T-cell (primary cell): ENCODE data around the gene EPC2. TPM values are rescaled to one million over a fixed set of nuclear protein-coding genes. Genes with fewer than 3 reads are reported as not detected.

ENCODE experiments used
- ATAC-seq, 4 experiments: fragments of 200-7000 bp in 3 of 4; fragments of 150-1000 bp in 1 of 4; cut with Tn5 transposase; replicated peaks in 1 of 4; 1 replicate in 3 of 4; 2 replicates in 1 of 4; pipeline ENCODE4 v1.10.0; 2021; ENCODE audit warnings: moderate library complexity in 3 of 4, mild to moderate bottlenecking in 2 of 4, moderate number of reproducible peaks in 1 of 4
- CTCF ChIA-PET, 2 donors: fragments of 300-600 bp; sonication (Branson Sonifier 250); formaldehyde crosslinking; loops; one replicate each; lab custom pipeline; 2022; ENCODE audit warnings: antibody characterized with exemption in 2 of 2; lab: Charles Lee
- POLR2A ChIA-PET, 2 donors: fragments of 300-600 bp; sonication (Branson Sonifier 250); formaldehyde crosslinking; loops; one replicate each; lab custom pipeline; 2022; ENCODE audit warnings: antibody characterized with exemption in 2 of 2; lab: Charles Lee
- DNase-seq, 35 experiments: peaks; one replicate each; pipeline versions ENCODE4 v3.0.0 to v3.0.0-alpha.2; 2013 to 2023
- H3K27ac ChIP-seq: one replicate; pipeline ENCODE4 v1.5.1; 2013; ENCODE audit warnings: low read length
- H3K27me3 ChIP-seq, 2 experiments: replicated peaks in 1 of 2; 1 replicate in 1 of 2; 2 replicates in 1 of 2; pipeline versions ENCODE4 v1.6.1 to v1.7.0; 2013; ENCODE audit warnings: low read length in 1 of 2, mixed read lengths in 1 of 2; ENCODE audit not compliant: control insufficient read depth in 2 of 2, insufficient read depth in 2 of 2; ENCODE audit errors: extremely low read depth in 1 of 2
- H3K36me3 ChIP-seq, 2 donors: 1 replicate in 1 of 2; 2 replicates in 1 of 2; pipeline versions ENCODE4 v1.6.1 to v1.7.0; 2013; ENCODE audit warnings: low read length in 1 of 2; ENCODE audit not compliant: control insufficient read depth in 2 of 2, insufficient read depth in 1 of 2; ENCODE audit errors: extremely low read depth in 1 of 2
- H3K4me1 ChIP-seq, 2 experiments: 1 replicate in 1 of 2; 2 replicates in 1 of 2; pipeline versions ENCODE4 v1.6.1 to v1.7.0; 2013; ENCODE audit warnings: low read length in 2 of 2, mixed read lengths in 1 of 2; ENCODE audit not compliant: insufficient read depth in 2 of 2, control insufficient read depth in 1 of 2; ENCODE audit errors: extremely low read depth in 1 of 2
- H3K4me3 ChIP-seq, 2 donors: 1 replicate in 1 of 2; 2 replicates in 1 of 2; pipeline versions ENCODE4 v1.5.1 to v1.7.0; 2013; ENCODE audit warnings: mild to moderate bottlenecking in 2 of 2, low read length in 1 of 2, moderate library complexity in 1 of 2; ENCODE audit not compliant: control insufficient read depth in 1 of 2; ENCODE audit errors: extremely low read depth in 1 of 2
- H3K9me3 ChIP-seq: 2 replicates; pipeline ENCODE4 v1.7.0; 2013
- H3K27ac Mint-ChIP-seq, 2 donors: one replicate each; pipeline ENCODE4 v1.8.0; 2020 to 2021; ENCODE audit warnings: mild to moderate bottlenecking in 2 of 2, mixed read lengths in 2 of 2
- H3K27me3 Mint-ChIP-seq, 2 donors: one replicate each; pipeline ENCODE4 v1.8.0; 2021 to 2022; ENCODE audit warnings: mixed read lengths in 2 of 2
- H3K36me3 Mint-ChIP-seq: one replicate; pipeline ENCODE4 v1.8.0; 2021; ENCODE audit warnings: mixed read lengths
- H3K4me1 Mint-ChIP-seq, 3 donors: one replicate each; pipeline ENCODE4 v1.8.0; 2020 to 2022; ENCODE audit warnings: mixed read lengths in 3 of 3, mild to moderate bottlenecking in 1 of 3
- H3K4me3 Mint-ChIP-seq, 3 donors: one replicate each; pipeline ENCODE4 v1.8.0; 2020 to 2022; ENCODE audit warnings: mild to moderate bottlenecking in 3 of 3, mixed read lengths in 3 of 3, moderate library complexity in 3 of 3
- H3K9me3 Mint-ChIP-seq, 3 donors: one replicate each; pipeline ENCODE4 v1.8.0; 2020 to 2022; ENCODE audit warnings: mixed read lengths in 3 of 3
- WGBS: methylation state at CpG from one replicate; pipeline ENCODE4 v1.1.5; 2013; ENCODE audit warnings: missing lambda C conversion rate; ENCODE audit not compliant: insufficient coverage; 5-methylcytosine and 5-hydroxymethylcytosine counted together
- total RNA-seq, 35 experiments: library from RNA in 6 of 35; stranded (reverse) in 6 of 35; fragments of 120-200 nt in 1 of 35; gene quantifications; one replicate each; pipeline versions ENCODE4 v1.2.1 to v1.2.4 and lab custom pipeline; 2013 to 2026

Gene EPC2
- total RNA-seq, 5 donors from 2014 or later (not counting 1 experiment from before 2014, with no cell fraction given) = 54.3 to 84.3 (median 66.9) TPM

DNA sequence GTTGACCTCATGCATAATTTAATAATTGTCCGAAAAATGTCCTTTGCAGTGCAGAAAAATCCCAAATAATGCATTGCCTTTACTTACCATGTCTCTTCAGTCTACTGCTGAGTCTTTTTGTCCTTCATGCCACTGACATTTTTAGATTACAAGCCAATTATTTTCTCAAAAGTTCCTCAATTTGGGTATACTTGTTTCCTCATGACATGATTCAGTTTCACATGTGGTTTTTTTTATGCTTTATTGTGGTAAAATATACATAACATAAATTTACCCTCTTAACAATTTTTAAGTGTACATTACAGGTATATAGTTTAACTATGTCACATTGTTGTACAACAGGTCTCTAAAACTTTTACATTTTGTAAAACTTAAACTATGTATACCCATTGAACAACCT lies 81.0 kb downstream of the EPC2 start:
- ChIA-PET CTCF (no interaction called here), POLR2A (no interaction called here)
- peak overlapping the region; percentile 29 to 51 for H3K27ac Mint-ChIP-seq
- DNase-seq (no peak), ATAC-seq (no peak)
- H3K27ac ChIP-seq = no peak overlapping the region
- peaks cover 32% of the 10 kb centered on the region for H3K36me3 Mint-ChIP-seq
- no peaks in the 10 kb centered on the region for H3K27me3 Mint-ChIP-seq
- WGBS = no CpG with 5 or more reads among the region's 1 CpG
- H3K27me3 ChIP-seq = no peaks in the 10 kb centered on the region
- no peaks in the 10 kb centered on the region for H3K9me3 ChIP-seq
- H3K4me1 Mint-ChIP-seq = peaks cover 72 to 81% (median 76%) of the 10 kb centered on the region in 3 donors
- H3K36me3 ChIP-seq = no peaks in the 10 kb centered on the region
- H3K4me3 Mint-ChIP-seq = no peak overlapping the region
- no peak overlapping the region for H3K4me3 ChIP-seq
- peaks cover 0 to 4% (median 3%) of the 10 kb centered on the region in 3 donors for H3K9me3 Mint-ChIP-seq
- H3K4me1 ChIP-seq = peaks cover 2 to 14% of the 10 kb centered on the region in 2 experiments

DNA sequence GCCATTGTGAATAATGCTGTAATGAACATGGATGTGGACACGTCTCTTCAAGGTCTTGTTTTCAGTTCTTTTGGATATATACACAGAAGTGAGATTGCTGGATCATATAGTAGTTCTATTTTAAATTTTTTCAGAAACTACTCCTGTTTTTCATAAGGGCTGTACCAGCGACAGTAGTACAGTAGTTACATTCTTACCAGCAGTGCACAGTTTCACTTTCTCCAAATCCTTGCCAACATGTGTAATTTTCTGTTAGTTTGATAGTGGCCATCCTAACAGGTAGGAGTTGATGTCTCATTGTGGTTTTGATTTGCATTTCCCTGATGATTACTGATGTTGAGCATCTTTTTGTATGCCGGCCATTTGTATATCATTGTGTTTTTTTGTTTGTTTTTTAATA lies 81.7 kb downstream of the EPC2 start:
- ATAC-seq = no peak
- POLR2A ChIA-PET = no interaction called here
- Mint-ChIP-seq H3K4me1 (peaks cover 65 to 80% (median 73%) of the 10 kb centered on the region in 3 donors), H3K27me3 (no peaks in the 10 kb centered on the region), H3K27ac (peak overlapping the region; percentile 1 to 3), H3K36me3 (peaks cover 29% of the 10 kb centered on the region), H3K4me3 (no peak overlapping the region), H3K9me3 (peaks cover 0 to 4% (median 3%) of the 10 kb centered on the region in 3 donors)
- Histone ChIP-seq H3K27ac (no peak overlapping the region), H3K4me3 (no peak overlapping the region), H3K27me3 (no peaks in the 10 kb centered on the region), H3K4me1 (peaks cover 0 to 14% of the 10 kb centered on the region in 2 experiments), H3K9me3 (no peaks in the 10 kb centered on the region), H3K36me3 (no peaks in the 10 kb centered on the region)
- CTCF ChIA-PET = no interaction called here
- no CpG with 5 or more reads among the region's 3 CpGs for WGBS
- DNase-seq = no peak

DNA sequence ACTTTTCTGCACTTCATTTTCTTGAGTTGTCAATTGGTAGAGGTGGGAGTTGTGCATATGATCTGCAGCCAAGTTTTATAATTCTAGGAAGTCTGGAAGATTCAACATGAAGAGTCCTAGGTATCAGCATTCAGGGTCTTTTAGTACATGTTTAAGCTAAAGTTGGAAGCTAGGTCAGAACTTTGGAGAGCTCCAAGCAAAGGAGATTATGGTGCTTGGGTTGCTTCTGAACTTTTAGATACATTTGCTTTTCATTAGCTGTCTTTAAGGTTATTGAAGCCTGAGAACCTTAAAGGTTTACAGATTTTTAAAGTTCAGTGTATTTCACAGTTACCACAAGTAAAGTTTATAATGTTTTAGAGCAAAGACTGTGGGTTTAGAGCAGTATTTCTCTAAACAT lies 85.5 kb downstream of the EPC2 start:
- DNase-seq (no peak), ATAC-seq (no peak)
- no peaks in the 10 kb centered on the region for H3K27me3 Mint-ChIP-seq
- Histone ChIP-seq H3K27me3 (no peaks in the 10 kb centered on the region), H3K36me3 (no peaks in the 10 kb centered on the region), H3K4me3 (no peak overlapping the region), H3K27ac (no peak overlapping the region), H3K9me3 (no peaks in the 10 kb centered on the region), H3K4me1 (peaks cover 0 to 2% of the 10 kb centered on the region in 2 experiments)
- peaks cover 28% of the 10 kb centered on the region for H3K36me3 Mint-ChIP-seq
- peak overlapping the region in 1 of 2 donors; percentile 0 for H3K27ac Mint-ChIP-seq
- H3K9me3 Mint-ChIP-seq = peaks cover 0 to 4% (median 3%) of the 10 kb centered on the region in 3 donors
- POLR2A ChIA-PET = no interaction called here
- CTCF ChIA-PET = no interaction called here
- H3K4me1 Mint-ChIP-seq = peaks cover 32 to 68% (median 50%) of the 10 kb centered on the region in 3 donors
- no peak overlapping the region for H3K4me3 Mint-ChIP-seq

DNA sequence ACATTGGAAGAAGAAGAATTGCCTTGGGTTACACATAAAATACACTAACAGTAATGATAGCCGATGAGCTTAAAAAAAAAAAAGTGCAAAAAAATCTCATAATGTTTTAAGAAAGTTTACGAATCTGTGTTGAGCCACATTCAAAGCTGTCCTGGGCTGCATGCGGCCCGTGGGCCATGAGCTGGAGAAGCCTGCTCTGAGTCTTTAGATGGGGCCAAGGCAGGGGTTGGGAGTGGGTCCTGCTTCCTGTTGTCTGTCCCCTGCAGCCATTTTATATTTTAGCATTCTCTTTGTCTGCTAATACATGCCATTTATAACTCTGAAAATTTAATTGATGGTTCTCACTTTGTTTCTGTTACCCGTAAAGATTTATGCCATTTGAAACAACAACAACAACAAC lies 93.2 kb downstream of the EPC2 start:
- POLR2A ChIA-PET = no interaction called here

GRCh38 chr2:148739454-148740105 lies 95.0 kb downstream of the EPC2 start:
- no peak overlapping the region for H3K4me3 ChIP-seq
- ATAC-seq = peak in 2 of 4 experiments; percentile 46 to 65
- H3K27ac ChIP-seq = no peak overlapping the region
- CTCF ChIA-PET = interaction anchor here (0.6 to 0.7 kb wide), 6 partner anchors 66 to 791 kb away, joined by 3 to 16 read pairs (median 7); no protein-coding TSS in a partner anchor
- no peaks in the 10 kb centered on the region for H3K27me3 ChIP-seq
- Mint-ChIP-seq H3K4me3 (peak overlapping the region in 2 of 3 donors; percentile 7 to 21), H3K4me1 (peaks cover 63 to 82% (median 75%) of the 10 kb centered on the region in 3 donors), H3K36me3 (peaks cover 9% of the 10 kb centered on the region), H3K27ac (peak overlapping the region in 1 of 2 donors; percentile 23), H3K27me3 (no peaks in the 10 kb centered on the region), H3K9me3 (no peaks in the 10 kb centered on the region)
- no peak for DNase-seq
- no peaks in the 10 kb centered on the region for H3K36me3 ChIP-seq
- H3K4me1 ChIP-seq = peaks cover 0 to 20% of the 10 kb centered on the region in 2 experiments
- 17% methylated on average over 1 of the region's 2 CpGs for WGBS
- POLR2A ChIA-PET = interaction anchor here (0.6 to 1.4 kb wide), 3 partner anchors 10 to 104 kb away, joined by 3 to 5 read pairs (median 4); no protein-coding TSS in a partner anchor
- H3K9me3 ChIP-seq = no peaks in the 10 kb centered on the region

More for the DNA sequence above, 93.2 kb downstream of the EPC2 start:
- WGBS = 100% methylated on average over 1 of the region's 5 CpGs
- DNase-seq (no peak), ATAC-seq (no peak)
- CTCF ChIA-PET = no interaction called here
- Mint-ChIP-seq H3K9me3 (no peaks in the 10 kb centered on the region), H3K27ac (no peak overlapping the region), H3K27me3 (no peaks in the 10 kb centered on the region), H3K36me3 (peaks cover 3% of the 10 kb centered on the region), H3K4me3 (no peak overlapping the region), H3K4me1 (peaks cover 54 to 75% (median 64%) of the 10 kb centered on the region in 3 donors)
- H3K27ac ChIP-seq = no peak overlapping the region
- no peaks in the 10 kb centered on the region for H3K9me3 ChIP-seq
- no peaks in the 10 kb centered on the region for H3K36me3 ChIP-seq
- peaks cover 0 to 14% of the 10 kb centered on the region in 2 experiments for H3K4me1 ChIP-seq
- H3K27me3 ChIP-seq = no peaks in the 10 kb centered on the region
- no peak overlapping the region for H3K4me3 ChIP-seq

- POLR2A ChIA-PET = interaction anchor here in 1 of 2 donors (0.6 kb wide), 1 partner anchor 161 kb away, joined by 3 read pairs; no protein-coding TSS in a partner anchor
- H3K36me3 Mint-ChIP-seq = peaks cover 25% of the 10 kb centered on the region
- CTCF ChIA-PET = interaction anchor here in 1 of 2 donors (0.6 kb wide), 1 partner anchor 11 kb away, joined by 4 read pairs; no protein-coding TSS in a partner anchor
- Histone ChIP-seq H3K4me3 (no peak overlapping the region), H3K9me3 (no peaks in the 10 kb centered on the region), H3K36me3 (no peaks in the 10 kb centered on the region), H3K27me3 (no peaks in the 10 kb centered on the region), H3K27ac (no peak overlapping the region), H3K4me1 (peaks cover 0 to 20% of the 10 kb centered on the region in 2 experiments)
- no peaks in the 10 kb centered on the region for H3K9me3 Mint-ChIP-seq
- H3K27me3 Mint-ChIP-seq = no peaks in the 10 kb centered on the region
- 100% methylated on average over 2 of the region's 4 CpGs for WGBS
- peaks cover 73 to 82% (median 79%) of the 10 kb centered on the region in 3 donors for H3K4me1 Mint-ChIP-seq
- no peak overlapping the region for H3K27ac Mint-ChIP-seq
- ATAC-seq (no peak), DNase-seq (no peak)
- H3K4me3 Mint-ChIP-seq = no peak overlapping the region
Measured at GRCh38 chr2:148742373-148742772, 97.8 kb downstream of the EPC2 start.
